ENCODE results near the gene LGI4.

Gene LGI4

DNA sequence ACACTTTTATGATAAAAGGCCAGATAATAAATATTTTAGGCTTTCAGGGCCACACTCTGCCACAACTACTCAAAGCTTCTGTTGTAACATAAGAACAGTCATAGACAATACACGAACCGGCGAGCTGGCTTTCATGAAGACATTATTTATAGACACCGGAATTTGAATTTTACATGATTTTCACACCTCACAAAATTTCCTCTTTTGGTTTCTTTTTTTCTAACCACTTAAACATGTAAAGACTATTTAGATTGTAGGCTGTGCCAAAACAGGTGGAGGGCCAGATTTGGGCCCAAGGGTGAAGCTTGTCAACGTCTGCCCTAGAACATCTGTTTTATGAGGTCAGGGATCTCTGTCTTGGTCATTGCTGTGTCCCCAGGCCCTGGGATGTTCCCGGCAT, 48.9 kb downstream of the LGI4 start:
- Mint-ChIP-seq H3K27ac (peak overlapping the region; percentile 74 to 91), H3K27me3 (peaks cover 0 to 6% of the 10 kb centered on the region in 2 donors), H3K36me3 (ENCODE audit: insufficient read depth) (peaks cover 5% of the 10 kb centered on the region), H3K9me3 (no peaks in the 10 kb centered on the region), H3K4me3 (peak overlapping the region; percentile 31 to 71), H3K4me1 (ENCODE audit: low read depth in 2 of 2) (peaks cover 15 to 16% of the 10 kb centered on the region in 2 donors)
- ATAC-seq (replicated peaks) (peak; percentile 65), DNase-seq (no peak)

DNA sequence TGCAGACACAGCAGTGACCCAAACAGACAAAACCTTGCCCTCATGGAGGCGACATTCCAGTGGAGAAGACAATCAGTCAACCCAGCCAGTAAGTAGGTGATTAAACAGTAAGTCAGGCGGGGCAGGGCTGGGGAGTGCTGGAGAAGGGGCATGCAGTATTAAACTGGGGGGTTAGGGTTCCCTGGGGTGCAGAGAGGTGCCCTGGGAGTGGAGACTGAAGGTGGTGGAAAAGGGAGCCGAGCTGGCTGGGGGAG, 50.4 kb downstream of the LGI4 start:
- H3K36me3 Mint-ChIP-seq (ENCODE audit: insufficient read depth): peaks cover 5% of the 10 kb centered on the region
- H3K27ac Mint-ChIP-seq: peak overlapping the region in 1 of 2 donors; percentile 81
- H3K4me3 Mint-ChIP-seq: no peak overlapping the region
- H3K27me3 Mint-ChIP-seq: peaks cover 0 to 8% of the 10 kb centered on the region in 2 donors
- ATAC-seq (replicated peaks) (no peak), DNase-seq (no peak)
- peaks cover 15 to 16% of the 10 kb centered on the region in 2 donors for H3K4me1 Mint-ChIP-seq (ENCODE audit: low read depth in 2 of 2)
- no peaks in the 10 kb centered on the region for H3K9me3 Mint-ChIP-seq

DNA sequence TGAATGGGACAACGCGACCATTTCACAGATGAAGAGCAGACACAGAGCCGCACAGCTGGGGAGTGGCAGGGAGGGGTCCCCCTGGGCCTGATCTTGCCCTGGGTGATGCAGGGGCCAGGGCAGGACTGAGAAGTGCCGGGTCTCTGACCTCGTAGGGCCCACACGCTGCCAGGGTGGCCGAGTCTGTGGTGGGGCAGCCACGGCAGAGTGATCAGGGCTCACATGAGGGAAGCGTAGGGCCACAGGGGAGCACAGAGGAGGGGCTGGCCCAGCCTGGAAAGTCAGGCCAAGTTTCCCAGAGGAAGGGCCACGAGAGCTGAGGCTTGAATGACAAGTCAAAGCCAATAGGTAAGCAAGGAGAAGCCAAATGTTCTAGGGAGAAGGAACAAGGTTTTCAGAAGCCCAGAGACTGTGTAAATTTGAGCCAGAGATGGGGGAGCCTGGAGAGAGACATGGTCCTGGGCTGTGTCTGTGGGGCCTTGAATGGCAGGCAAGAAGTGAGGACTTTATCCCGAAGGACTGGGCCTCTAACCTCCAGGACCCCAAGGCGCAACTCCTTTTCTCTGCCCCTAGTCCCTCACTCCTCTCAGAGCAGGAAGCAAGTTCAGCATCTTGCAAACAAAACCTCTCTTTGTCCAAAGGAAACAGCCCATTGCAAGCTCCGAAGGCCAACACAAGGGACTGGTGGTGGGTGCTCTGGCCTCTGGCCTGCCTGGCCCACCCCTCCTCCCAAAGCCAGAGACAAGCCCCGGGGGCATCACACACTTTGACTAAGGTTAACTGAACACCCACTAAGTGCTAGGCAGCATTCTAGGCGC, 51.0 kb downstream of the LGI4 start:
- no peak for DNase-seq
- Mint-ChIP-seq H3K9me3 (no peaks in the 10 kb centered on the region), H3K36me3 (ENCODE audit: insufficient read depth) (no peaks in the 10 kb centered on the region), H3K27ac (peak overlapping the region in 1 of 2 donors; percentile 81), H3K4me3 (no peak overlapping the region), H3K4me1 (ENCODE audit: low read depth in 2 of 2) (peaks cover 15 to 16% of the 10 kb centered on the region in 2 donors), H3K27me3 (peaks cover 0 to 11% of the 10 kb centered on the region in 2 donors)
- no peak for ATAC-seq (replicated peaks)

DNA sequence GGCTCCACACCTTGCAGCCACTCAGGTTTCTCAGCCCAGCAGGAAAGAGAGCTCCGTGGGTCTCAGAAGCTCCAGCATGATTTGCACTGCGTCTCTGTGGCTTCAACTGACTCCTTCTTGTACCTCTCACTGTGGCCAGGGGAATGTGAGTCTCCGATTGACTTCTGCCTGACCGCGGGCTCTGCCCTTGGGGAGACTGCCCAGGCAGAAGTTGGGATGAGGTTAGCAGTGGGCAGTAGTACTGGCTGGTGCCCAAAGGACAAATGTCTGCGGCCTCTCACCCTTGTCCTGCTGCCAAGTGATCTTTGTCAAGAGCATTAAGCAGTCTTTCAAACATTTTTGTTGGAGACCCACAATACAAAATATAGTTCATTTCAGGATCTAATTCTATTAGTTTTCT, 53.7 kb downstream of the LGI4 start:
- ATAC-seq (replicated peaks) (no peak), DNase-seq (no peak)
- no peaks in the 10 kb centered on the region for H3K9me3 Mint-ChIP-seq
- H3K4me1 Mint-ChIP-seq (ENCODE audit: low read depth in 2 of 2): peaks cover 8 to 13% of the 10 kb centered on the region in 2 donors
- peaks cover 8 to 27% of the 10 kb centered on the region in 2 donors for H3K27me3 Mint-ChIP-seq
- no peaks in the 10 kb centered on the region for H3K36me3 Mint-ChIP-seq (ENCODE audit: insufficient read depth)
- no peak overlapping the region for H3K4me3 Mint-ChIP-seq
- no peak overlapping the region for H3K27ac Mint-ChIP-seq

DNA sequence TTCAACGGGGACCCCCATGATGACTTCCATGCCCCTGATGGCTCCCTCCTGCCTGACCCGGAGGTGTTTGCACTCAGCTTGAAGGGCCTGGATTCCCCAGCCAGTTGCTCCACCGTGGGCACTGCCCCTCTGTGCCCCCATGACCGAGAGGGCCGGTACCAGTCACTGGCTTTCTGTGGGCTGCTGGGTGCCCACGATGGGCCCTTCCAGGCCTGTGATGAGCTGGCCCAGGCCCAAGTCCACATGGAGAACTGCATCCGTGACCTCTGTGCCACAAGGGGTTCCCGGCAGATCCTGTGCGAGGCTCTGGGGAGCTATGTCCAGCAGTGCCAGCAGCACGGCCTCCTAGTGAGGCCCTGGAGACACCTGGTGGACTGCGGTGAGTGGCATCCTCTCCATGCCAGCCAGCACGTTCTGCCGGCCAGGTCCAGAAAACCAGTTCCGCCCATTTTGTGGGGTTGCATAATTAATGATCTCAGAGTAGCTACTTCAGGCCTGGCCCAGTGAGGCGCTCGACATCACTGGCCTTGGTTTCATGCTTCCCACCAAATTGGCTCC, 54.2 kb downstream of the LGI4 start:
- H3K4me3 Mint-ChIP-seq: no peak overlapping the region
- peaks cover 3 to 8% of the 10 kb centered on the region in 2 donors for H3K4me1 Mint-ChIP-seq (ENCODE audit: low read depth in 2 of 2)
- no peaks in the 10 kb centered on the region for H3K36me3 Mint-ChIP-seq (ENCODE audit: insufficient read depth)
- ATAC-seq (replicated peaks) (no peak), DNase-seq (no peak)
- no peaks in the 10 kb centered on the region for H3K9me3 Mint-ChIP-seq
- peaks cover 8 to 27% of the 10 kb centered on the region in 2 donors for H3K27me3 Mint-ChIP-seq
- no peak overlapping the region for H3K27ac Mint-ChIP-seq

DNA sequence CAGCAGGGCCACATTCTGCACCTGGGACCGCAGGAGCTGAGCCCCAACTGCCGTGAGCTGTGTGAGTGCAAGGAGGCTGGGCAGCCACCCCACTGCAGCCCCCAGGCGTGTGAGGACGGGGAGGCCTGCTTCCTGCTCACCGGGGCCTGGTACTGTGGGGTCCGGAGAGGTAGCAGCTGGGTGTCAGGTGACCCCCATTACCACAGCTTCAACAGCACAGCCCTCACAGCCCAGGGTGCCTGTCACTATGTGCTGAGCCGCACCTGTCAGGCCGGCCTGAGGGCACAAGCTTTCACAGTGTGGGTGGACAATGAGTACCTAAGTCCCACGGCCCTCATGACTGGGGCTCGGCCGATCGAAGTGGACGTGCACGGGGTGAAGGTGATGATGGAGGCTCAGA, 55.0 kb downstream of the LGI4 start:
- Mint-ChIP-seq H3K36me3 (ENCODE audit: insufficient read depth) (no peaks in the 10 kb centered on the region), H3K4me1 (ENCODE audit: low read depth in 2 of 2) (peaks cover 0 to 5% of the 10 kb centered on the region in 2 donors), H3K27me3 (peaks cover 8 to 27% of the 10 kb centered on the region in 2 donors), H3K27ac (no peak overlapping the region), H3K9me3 (no peaks in the 10 kb centered on the region), H3K4me3 (no peak overlapping the region)
- no peak for DNase-seq
- ATAC-seq (replicated peaks): no peak

DNA sequence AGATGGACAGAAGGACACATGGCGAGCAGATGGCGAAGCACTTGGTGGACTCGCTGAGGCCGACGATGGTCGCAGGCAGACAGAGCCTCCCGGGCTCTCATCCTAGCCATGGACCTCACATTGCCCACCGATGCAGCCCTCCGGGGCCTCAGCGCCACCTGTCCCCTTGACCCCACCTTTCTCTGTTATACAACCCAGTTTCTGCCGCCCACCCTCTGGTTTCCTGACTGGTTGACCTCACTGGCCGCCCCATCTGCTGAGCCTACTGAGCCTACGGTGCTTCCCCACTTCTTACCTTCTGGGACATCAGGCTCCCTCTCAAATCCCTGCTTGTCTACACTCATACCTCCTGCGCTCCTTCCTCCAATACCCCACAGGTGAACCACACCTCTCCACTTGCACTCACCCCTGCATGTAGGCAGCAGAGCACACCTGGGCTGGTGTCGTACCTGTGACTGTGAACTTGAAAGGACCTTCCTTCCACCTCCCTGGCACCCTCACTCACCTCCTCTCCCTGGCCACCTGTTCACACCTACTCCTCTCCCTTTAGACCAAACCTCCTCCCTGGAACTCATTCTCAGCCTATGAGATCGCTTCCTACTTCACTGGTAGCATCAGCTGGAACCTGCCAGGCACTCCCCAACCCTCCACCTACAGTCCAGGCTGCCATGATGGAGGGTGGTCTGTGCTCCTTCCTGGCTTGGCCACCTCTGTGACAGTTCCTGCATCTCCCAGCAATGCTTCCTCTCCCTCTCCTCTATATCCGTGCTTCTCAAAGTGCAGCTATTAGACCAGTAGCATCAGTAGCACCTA, 57.2 kb downstream of the LGI4 start:
- H3K27ac Mint-ChIP-seq: no peak overlapping the region
- H3K4me3 Mint-ChIP-seq: no peak overlapping the region
- H3K36me3 Mint-ChIP-seq (ENCODE audit: insufficient read depth): no peaks in the 10 kb centered on the region
- no peak for DNase-seq
- peaks cover 8 to 27% of the 10 kb centered on the region in 2 donors for H3K27me3 Mint-ChIP-seq
- peaks cover 0 to 2% of the 10 kb centered on the region in 2 donors for H3K4me1 Mint-ChIP-seq (ENCODE audit: low read depth in 2 of 2)
- H3K9me3 Mint-ChIP-seq: no peaks in the 10 kb centered on the region
- no peak for ATAC-seq (replicated peaks)

DNA sequence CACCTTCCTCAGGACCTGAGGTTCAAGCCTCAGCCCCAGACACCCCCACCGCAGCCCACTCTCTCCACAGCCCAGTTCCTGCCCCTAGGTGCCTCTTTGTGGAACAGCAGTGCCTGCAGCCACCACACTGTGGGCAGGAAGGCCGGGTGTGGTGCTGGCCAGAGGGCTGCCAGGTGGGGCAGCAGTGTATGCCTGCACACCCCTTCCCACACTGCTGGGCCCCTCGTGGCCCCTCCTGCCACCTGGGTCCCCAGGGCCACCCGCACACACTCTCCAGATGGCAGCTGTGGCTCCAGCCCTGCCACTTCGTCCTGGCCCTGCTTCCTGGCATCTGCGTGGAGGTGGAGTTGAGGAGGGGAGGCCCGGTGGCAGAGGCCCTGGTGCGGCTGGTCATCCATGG, 58.2 kb downstream of the LGI4 start:
- H3K36me3 Mint-ChIP-seq (ENCODE audit: insufficient read depth): no peaks in the 10 kb centered on the region
- H3K4me1 Mint-ChIP-seq (ENCODE audit: low read depth in 2 of 2): peaks cover 0 to 2% of the 10 kb centered on the region in 2 donors
- DNase-seq: no peak
- H3K4me3 Mint-ChIP-seq: no peak overlapping the region
- no peak for ATAC-seq (replicated peaks)
- H3K9me3 Mint-ChIP-seq: no peaks in the 10 kb centered on the region
- peaks cover 8 to 27% of the 10 kb centered on the region in 2 donors for H3K27me3 Mint-ChIP-seq
- no peak overlapping the region for H3K27ac Mint-ChIP-seq

DNA sequence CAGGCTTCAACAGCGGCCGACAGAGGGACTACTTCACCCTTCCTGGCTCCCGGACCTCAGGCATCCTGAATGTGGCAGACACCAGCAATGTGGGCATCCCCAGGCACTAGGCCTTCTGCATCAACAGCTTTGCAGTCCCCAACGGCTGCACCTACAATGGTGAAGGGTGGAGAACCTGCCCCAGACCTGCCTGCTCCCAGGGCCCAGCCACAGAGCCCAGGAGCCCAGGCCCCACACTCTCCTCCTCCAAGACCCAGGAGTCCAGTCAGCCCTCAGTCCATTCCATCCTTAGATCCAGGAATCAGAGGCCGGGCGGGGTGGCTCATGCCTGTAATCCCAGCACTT, 58.9 kb downstream of the LGI4 start:
- no peak overlapping the region for H3K27ac Mint-ChIP-seq
- peaks cover 8 to 27% of the 10 kb centered on the region in 2 donors for H3K27me3 Mint-ChIP-seq
- no peak overlapping the region for H3K4me3 Mint-ChIP-seq
- ATAC-seq (replicated peaks) (no peak), DNase-seq (no peak)
- H3K36me3 Mint-ChIP-seq (ENCODE audit: insufficient read depth): no peaks in the 10 kb centered on the region
- H3K9me3 Mint-ChIP-seq: no peaks in the 10 kb centered on the region
- H3K4me1 Mint-ChIP-seq (ENCODE audit: low read depth in 2 of 2): peaks cover 0 to 2% of the 10 kb centered on the region in 2 donors

DNA sequence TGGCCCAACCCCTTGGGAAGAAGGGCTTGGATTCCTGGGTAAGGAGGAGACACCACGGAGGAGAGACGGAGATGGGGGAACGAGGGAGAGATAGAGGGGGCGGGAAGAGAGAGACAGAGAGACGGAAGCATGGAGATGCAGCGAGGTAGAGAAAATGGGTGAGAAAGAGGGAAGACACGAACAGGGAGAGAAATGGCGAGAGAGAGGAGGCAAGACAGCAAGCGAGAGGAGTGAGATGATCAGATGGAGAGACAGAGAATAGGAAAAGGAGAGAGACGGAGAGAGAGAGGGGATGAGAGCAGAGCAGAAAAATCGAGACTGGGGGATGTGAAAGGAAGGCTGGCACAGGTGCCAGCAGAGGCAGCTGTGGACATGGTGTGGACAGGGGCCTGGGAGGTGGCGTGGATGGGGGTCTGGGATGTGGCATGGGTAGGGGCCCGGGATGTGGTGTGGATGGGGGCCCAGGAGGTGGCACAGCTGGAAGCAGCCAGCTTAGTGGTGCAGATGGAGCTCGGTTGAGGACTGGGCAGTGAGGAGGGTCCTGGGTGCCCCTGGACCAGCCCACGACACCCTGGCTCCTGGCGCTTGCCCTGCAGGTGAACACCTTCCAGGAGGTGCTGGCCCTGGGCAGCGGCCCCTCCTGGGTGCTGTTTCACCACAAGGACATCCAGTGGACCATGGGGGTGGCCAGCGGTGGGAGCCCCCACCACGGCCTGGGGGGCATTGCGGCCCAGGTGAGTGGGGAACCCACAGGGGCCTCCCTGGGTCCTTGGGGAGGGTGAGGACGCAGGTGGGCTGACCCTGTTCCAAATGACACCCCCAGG, 59.4 kb downstream of the LGI4 start:
- DNase-seq (no peak), ATAC-seq (replicated peaks) (no peak)
- Mint-ChIP-seq H3K27me3 (peaks cover 8 to 27% of the 10 kb centered on the region in 2 donors), H3K4me3 (no peak overlapping the region), H3K9me3 (no peaks in the 10 kb centered on the region), H3K4me1 (ENCODE audit: low read depth in 2 of 2) (peaks cover 0 to 2% of the 10 kb centered on the region in 2 donors), H3K36me3 (ENCODE audit: insufficient read depth) (no peaks in the 10 kb centered on the region), H3K27ac (no peak overlapping the region)

Data from effector memory CD8-positive, alpha-beta T cell (primary cell).